GM21528 (cell line): ENCODE data around the gene PLCL2.

Source experiments
- ATAC-seq: cut with Tn5 transposase; IDR thresholded peaks from one replicate; pipeline ENCODE4 v1.9.1; 2021; ENCODE audit warnings: mild to moderate bottlenecking, moderate library complexity; ENCODE audit not compliant: unreplicated experiment, low FRiP score

The PLCL2 gene

DNA sequence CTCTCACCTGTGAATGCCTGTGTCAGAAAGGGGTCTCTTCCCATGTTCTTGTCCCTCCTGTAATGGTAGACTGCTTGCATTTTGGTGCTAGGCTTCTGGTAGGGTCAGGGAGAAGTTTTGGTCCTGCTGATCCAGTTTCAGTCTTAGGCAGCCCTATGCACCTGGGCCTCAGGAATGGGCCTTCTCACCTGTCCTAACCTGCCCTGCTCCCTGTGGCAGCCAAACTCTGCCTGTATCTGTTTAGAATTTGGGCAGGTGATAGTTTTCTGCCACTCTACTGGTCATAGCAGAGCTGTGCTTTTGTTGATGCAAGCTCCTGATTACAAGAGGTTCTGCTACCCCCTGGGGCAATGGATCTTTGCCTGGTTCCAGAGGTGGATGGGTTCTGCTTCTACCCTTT, 118.7 kb downstream of the PLCL2 start:
- no peak for ATAC-seq

GRCh38 chr3:17006132-17006852, 121.5 kb downstream of the PLCL2 start:
- ATAC-seq = no peak

- no peak for ATAC-seq
Observed at GRCh38 chr3:17007284-17007683, 122.5 kb downstream of the PLCL2 start.

DNA sequence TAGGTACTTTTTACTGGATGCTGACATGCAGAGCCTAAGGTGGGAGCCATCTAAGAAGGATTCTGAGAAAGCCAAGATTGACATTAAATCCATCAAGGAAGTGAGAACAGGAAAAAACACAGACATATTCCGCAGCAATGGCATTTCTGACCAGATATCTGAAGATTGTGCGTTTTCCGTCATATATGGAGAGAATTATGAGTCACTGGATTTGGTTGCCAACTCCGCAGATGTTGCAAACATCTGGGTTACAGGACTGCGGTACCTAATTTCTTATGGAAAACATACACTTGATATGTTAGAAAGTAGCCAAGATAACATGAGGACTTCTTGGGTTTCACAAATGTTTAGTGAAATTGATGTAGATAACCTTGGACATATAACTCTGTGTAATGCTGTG, 125.1 kb downstream of the PLCL2 start:
- no peak for ATAC-seq

DNA sequence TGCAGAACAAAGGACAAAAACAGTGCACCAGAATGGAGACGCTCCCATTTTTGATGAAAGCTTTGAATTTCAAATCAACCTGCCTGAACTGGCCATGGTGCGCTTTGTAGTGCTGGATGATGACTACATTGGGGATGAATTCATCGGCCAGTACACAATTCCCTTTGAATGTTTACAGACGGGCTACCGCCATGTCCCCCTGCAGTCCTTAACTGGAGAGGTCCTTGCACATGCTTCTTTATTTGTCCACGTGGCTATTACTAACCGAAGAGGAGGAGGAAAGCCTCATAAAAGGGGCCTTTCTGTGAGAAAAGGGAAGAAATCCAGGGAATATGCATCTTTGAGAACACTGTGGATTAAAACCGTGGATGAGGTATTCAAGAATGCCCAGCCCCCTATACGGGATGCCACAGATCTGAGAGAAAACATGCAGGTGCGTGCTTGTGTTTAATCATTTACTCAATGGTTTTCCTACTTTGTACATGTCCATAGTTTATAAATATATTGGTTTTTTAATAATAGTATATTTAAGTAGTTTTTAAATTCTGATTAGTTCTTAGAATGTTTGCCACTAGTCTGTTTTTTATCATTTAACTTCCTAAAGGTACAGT, 127.1 kb downstream of the PLCL2 start:
- ATAC-seq = no peak

DNA sequence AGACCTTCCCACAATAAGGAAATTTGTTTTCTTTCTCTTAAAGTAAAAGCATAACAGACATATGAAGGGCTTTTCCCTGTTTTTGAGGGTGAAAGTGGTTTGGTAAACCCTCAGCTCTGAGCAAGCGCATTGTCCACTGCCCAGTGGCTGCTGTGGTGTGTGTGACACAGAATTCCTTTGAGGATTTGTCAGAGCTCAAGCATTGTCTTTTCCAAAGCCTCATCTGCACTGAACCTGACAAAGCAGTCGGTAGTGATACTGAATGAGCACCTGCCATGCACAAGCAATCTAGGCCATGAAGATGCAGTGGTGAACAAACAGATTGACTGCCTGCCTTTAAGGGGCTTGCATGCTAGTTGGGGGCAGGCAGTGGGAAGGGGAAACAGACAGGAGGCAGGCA, 128.3 kb downstream of the PLCL2 start:
- ATAC-seq = no peak

GRCh38 chr3:17013571-17013970, 128.8 kb downstream of the PLCL2 start:
- ATAC-seq = no peak

DNA sequence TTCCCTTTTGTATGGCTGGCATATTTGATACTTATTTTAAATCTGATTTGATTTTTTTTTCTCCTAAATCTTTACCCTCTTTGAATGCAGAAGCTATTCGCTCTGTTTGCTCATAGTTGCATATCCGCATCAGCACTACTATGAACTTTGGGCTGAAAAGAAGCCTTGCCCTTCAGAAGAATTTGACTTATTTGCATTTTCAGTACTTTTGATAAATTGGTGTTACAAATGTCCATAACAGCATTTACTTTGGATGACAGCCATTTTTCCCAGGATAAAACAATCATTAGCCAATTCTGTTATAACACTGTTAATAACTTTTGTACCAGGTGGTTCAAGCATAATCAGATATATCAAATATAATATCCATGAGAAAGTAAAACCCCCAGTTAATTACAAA, 129.5 kb downstream of the PLCL2 start:
- ATAC-seq = no peak

DNA sequence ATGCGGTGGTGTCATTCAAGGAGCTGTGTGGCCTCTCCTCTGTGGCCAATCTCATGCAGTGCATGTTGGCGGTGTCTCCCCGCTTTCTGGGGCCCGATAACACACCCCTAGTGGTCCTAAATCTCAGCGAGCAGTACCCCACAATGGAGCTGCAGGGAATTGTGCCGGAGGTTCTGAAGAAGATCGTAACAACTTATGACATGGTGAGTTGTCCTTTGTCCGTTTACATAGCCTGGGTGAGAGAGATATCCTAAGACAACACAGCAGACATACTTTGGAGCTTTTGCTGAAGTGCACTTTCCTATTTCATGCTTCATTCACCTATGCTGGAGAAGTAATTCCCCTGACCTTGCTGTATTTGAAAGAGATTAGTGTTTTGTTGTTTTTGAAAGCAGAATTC, 130.0 kb downstream of the PLCL2 start:
- ATAC-seq = no peak

DNA sequence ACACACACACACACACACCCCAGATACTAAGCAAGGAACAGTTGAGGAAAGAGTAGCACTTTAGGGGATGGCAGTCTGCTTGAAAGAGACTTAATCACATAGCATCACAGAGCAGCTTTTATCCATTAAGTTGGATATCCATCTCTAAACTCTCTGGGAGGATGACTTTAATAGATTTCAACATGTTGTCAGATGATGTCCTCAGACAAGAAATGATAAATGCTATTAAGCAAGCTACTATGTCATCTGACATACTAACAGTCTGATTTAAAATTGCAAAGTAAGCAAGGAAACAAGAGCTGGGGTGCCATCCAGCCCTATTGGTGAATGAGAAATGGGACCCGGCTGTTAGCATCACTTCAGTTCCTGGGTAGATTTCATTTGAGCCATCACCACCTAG, 136.9 kb downstream of the PLCL2 start:
- no peak for ATAC-seq

DNA sequence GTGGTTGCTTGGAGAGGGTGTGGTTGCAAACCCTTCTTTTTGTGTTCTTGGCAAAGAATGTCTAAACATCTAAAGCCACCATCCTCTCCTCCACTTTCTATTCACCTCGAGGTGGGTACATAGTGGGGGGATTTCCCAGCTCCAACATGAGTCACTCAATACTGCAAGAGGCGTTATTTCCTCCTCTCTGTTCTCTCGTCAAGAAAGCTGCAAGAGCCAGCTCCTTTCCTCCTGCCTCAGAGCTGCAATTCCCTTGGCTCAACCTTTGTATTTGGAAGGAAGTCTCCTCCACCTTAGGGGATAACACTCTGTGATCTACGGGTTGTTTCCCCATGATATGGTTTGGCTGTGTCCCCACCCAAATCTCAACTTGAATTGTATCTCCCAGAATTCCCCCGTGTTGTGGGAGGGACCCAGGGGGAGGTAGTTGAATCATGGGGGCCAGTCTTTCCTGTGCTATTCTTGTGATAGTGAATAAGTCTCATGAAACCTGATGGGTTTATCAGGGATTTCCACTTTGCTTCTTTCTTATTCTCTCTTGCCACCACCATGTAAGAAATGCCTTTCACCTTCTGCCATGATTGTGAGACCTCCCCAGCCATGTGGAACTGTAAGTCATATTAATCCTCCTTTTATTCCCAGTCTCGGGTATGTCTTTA, 138.4 kb downstream of the PLCL2 start:
- peak; percentile 61 for ATAC-seq

DNA sequence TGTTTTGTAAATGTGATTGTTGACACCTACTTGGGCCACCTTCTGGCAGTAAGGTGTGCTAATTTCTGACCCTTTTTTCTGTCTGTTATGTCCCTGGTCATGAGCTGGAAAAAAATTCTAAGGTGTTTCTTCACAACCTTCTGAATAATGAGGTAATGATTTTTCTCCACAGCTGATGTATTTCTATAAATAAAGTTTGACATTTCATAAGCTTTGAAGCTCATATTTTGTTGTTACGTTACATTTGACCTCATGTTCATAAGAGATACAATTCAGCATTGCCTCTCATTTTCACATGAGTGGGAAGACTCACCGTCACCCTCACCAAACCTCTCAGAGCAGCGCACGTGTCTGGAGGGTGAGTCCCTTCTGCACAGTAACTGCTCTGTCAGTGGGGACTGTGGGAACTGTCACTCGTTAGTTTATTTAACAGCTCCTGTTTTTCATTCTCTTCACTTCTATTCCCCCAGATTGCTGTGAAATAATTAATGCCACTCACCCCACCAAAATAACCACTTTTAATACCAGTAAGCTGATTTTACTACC, 140.9 kb downstream of the PLCL2 start:
- no peak for ATAC-seq

DNA sequence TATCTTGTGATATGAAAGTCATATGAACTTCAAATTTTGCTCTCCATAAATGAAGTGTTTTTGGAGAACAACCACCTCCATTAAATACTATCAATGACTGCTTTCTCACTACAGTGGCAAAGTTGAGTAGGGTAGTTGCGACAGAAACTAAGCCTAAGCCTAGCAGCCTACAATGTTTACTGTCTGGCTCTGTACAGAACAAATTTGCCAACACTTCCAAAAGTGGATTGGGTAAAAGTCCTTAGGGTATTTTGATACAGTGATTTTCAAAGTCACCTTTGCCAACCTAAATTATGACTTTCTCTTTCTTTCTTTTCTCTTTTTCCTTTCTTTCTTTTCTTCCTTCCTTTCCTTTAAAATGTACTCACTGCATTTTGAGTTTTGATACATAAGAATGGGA, 142.6 kb downstream of the PLCL2 start:
- no peak for ATAC-seq

DNA sequence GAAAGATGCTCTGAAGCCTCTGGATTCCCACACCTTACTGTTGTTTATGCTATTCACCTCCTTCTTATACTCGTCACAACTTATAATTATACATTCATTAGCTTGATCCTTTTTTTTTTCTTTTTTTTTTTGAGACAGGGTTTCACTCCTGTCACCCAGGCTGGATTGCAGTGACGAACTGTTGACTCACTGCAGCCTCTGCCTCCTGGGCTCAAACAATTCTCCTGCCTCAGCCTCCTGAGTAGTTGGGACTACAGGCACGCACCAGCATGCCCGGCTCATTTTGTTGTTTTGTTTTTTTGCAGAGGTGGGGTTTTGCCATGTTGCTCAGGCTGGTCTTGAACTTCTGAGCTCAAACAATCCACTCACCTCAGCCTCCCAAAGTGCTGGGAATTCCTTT, 143.6 kb downstream of the PLCL2 start:
- no peak for ATAC-seq

- no peak for ATAC-seq
Observed at GRCh38 chr3:17030438-17030837, 145.7 kb downstream of the PLCL2 start.

DNA sequence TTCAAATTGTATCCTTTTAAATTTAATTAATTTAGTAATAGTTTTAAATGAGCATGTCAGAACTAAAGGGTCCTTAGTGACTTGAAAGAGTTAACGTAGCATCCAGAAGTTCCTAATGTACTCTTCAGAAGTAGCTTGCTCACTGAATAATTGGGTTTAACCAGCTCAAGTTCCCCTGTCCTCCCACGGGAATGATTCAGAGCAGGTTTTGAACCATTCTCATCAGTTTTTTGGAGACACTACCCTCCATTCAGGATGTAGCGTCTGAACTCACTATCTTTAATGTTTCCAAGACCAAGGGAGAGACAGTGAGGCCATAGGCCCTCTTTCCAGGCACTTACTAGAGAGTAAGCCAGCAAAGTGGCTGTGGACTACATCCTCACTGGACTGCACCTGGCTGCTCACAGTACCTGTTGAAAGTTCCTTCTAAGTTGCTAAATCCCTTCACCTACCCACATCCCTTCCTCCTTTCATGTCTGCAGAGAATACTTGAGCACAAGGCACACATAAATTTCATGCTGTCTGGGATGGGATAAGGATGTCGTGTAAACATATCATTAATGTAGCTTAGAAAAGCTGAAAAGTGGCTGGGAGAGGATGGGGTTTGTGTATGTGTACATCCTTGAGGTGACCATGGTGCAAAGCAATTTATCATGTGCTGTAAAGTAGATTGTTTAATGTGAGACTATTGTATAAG, 146.3 kb downstream of the PLCL2 start:
- ATAC-seq = no peak

GRCh38 chr3:17032407-17033034, 147.8 kb downstream of the PLCL2 start:
- ATAC-seq = no peak

DNA sequence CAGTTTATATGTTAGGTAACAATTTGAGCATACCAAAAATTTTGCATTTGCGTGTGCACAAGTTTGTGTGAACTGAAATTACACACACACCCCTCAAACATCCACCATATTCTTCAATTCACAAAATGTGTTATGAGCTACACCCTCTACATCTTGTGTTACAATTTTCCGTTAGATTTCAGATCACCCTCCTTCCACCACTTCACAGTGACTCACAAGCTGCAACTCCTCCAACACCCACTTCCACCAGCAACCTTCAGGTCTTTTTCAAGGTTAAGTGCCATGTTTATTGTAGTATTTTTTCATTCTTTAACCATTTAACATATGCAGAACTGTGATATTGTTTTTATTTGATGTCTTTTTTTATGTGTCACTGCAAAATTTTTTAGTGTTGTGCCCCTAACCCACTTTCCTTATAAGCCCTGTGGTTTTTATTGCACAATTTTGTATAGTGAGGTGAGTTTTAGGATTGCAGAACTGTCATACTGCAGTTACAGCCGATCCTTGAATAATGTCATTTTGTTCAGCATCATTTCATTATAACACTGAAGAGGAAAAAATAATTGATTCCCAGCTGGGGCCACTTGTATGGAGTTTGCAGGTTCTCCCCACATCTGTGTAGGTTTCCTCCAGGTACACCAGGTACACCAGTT, 148.9 kb downstream of the PLCL2 start:
- no peak for ATAC-seq

GRCh38 chr3:17035033-17035432, 150.3 kb downstream of the PLCL2 start:
- ATAC-seq = no peak

DNA sequence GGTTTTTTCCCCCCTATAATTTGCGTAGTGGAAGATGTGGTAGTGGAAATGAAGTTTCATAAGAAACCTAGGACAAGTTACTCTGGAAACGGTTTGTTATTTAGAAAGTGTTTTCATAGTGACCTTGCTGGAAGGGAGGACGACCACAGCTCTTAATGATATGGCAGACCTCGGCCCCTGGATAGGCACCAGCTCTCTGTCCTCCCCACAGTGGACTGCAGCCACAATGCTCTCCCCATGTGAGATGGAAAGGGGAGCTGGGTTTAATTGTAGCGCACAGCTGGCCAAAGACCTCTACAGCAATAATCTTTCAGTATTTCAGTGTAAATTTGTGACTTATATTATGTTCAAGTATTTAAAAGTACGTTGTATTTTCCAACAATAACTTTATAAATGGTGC, 151.2 kb downstream of the PLCL2 start:
- no peak for ATAC-seq
